Heart left ventricle (tissue), 16 donors: ENCODE measurements around the gene DPEP2NB. TPM values are rescaled to one million over a fixed set of nuclear protein-coding genes. Genes with fewer than 3 reads are reported as not detected.

Experiments
- ATAC-seq, 4 donors: fragments of 200-7000 bp; cut with Tn5 transposase; one replicate each; pipeline ENCODE4 v1.9.1; 2020 to 2022; ENCODE audit warnings: moderate library complexity in 4 of 4, mild to moderate bottlenecking in 3 of 4, moderate number of reproducible peaks in 1 of 4
- DNase-seq, 5 donors: peaks; one replicate each; pipeline ENCODE4 v3.0.0-alpha.2; 2020
- H3K27ac ChIP-seq, 12 donors: fragments of 200-600 bp; sonication (generic) in 4 of 12; one replicate each; pipeline versions ENCODE4 v1.5.0 to v1.8.0; 2016 to 2022; ENCODE audit warnings: mild to moderate bottlenecking in 2 of 12
- H3K27me3 ChIP-seq, 9 donors: fragments of 200-600 bp; sonication (generic) in 2 of 9; one replicate each; pipeline versions ENCODE4 v1.5.1 to v1.8.0; 2016 to 2022; ENCODE audit warnings: mild to moderate bottlenecking in 3 of 9
- H3K36me3 ChIP-seq, 9 donors: fragments of 200-600 bp; sonication (generic) in 2 of 9; one replicate each; pipeline versions ENCODE4 v1.5.0 to v1.8.0; 2018 to 2022; ENCODE audit warnings: mild to moderate bottlenecking in 2 of 9
- H3K4me1 ChIP-seq, 12 donors: fragments of 200-600 bp; sonication (generic) in 4 of 12; one replicate each; pipeline versions ENCODE4 v1.5.0 to v1.8.0; 2016 to 2022; ENCODE audit warnings: mild to moderate bottlenecking in 3 of 12
- H3K4me3 ChIP-seq, 12 donors: fragments of 200-600 bp; sonication (generic) in 4 of 12; one replicate each; pipeline versions ENCODE4 v1.5.0 to v1.8.0; 2017 to 2022; ENCODE audit warnings: mild to moderate bottlenecking in 9 of 12, moderate library complexity in 4 of 12
- H3K9me3 ChIP-seq, 12 donors: fragments of 200-600 bp; sonication (generic) in 4 of 12; one replicate each; pipeline versions ENCODE4 v1.5.0 to v1.8.0; 2016 to 2022; ENCODE audit warnings: mild to moderate bottlenecking in 1 of 12
- POLR2A ChIP-seq, 2 donors: fragments of 450-650 bp; IDR thresholded peaks; one replicate each; pipeline ENCODE4 v1.6.1; 2017; ENCODE audit warnings: antibody characterized with exemption in 2 of 2, mild to moderate bottlenecking in 2 of 2, moderate library complexity in 2 of 2
- WGBS, 4 donors: extraction: QIAGEN DNeasy Blood & Tissue Kit in 2 of 4; methylation state at CpG; one replicate each; pipeline versions ENCODE4 v1.1.5 to v1.1.7; 2013 to 2018; 5-methylcytosine and 5-hydroxymethylcytosine counted together
- intact Hi-C, 10 donors: fragments of 100-400 bp; cut with DNase I; formaldehyde crosslinking; loops; one replicate each; pipeline versions ENCODE4 v1.11.1 to v1.14.2; 2022
- polyA plus RNA-seq, 2 donors: library from polyadenylated mRNA; stranded (reverse); fragments of 200-250 nt; gene quantifications; one replicate each; pipeline ENCODE4 v1.2.3, GENCODE V29; 2013
- total RNA-seq, 9 donors: library from RNA; depleted of rRNA in 2 of 9; stranded (reverse); fragments of >200 nt in 2 of 9; fragmentation: NEBNext Ultra II Directional in 3 of 9; extraction: Animal tissue kit (Norgen Biotek cat#: 25700) in 3 of 9; gene quantifications; one replicate each; pipeline versions ENCODE4 v1.1.0 to v1.2.4, GENCODE V29; 2016 to 2023
- TF ChIP-seq, protein P1 (sequence below), 12 donors: fragments of 200-600 bp; sonication (generic) in 4 of 12; IDR thresholded peaks; one replicate each; pipeline versions ENCODE4 v1.5.0 to v1.8.0; 2018 to 2022; ENCODE audit warnings: antibody characterized with exemption in 12 of 12, mild to moderate bottlenecking in 5 of 12
- donor health status: ischemic (EF 13 %, LVEDD 7.1; RV severe dilation, severe dysfunction).
- donor health status: healthy with polysubstance abuse.
- donor health status: DM: no; HTN: yes; CAD: no.
- donor health status: DM: no; HTN: no; CAD: no.
- donor health status: ischemic (EF 25% LVEDD 6.9; RV normal size, moderate dysfunction).
- donor health status: ischemic (EF 25% LVEDD 5.7; RV mildly dilated, moderate dysfunction).
- donor health status: healthy.
- donor health status: DM: yes; HTN: yes; CAD: no.
- donor health status: ischemic (EF 35%, LVEDD 5.7; RV mildly dilated, moderate dysfunction).
- donor health status: nonischemic (EF 11% LVEDD 7.7; RV severe dilation, severe dysfunction).
- donor health status: DM: yes; HTN: yes; CAD: no.
- donor health status: PGD.
- donor health status: ischemic (EF 29% LVEDD 5.4; RV normal size, mild dysfunction).
- donor health status: nonischemic (EF 23%, LVEDD 6.1; RV moderate dilation, normal function).

The DPEP2NB gene
- total and polyA plus RNA-seq, 11 donors: not detected

GRCh38 chr16:68028996-68029395 is 13.3 kb upstream of the DPEP2NB start:
- Histone ChIP-seq H3K36me3 (peaks cover 0 to 37% (median 24%) of the 10 kb centered on the region in 9 donors), H3K4me1 (peaks cover 0 to 7% (median under 1%) of the 10 kb centered on the region in 12 donors), H3K9me3 (no peaks in the 10 kb centered on the region), H3K27me3 (no peaks in the 10 kb centered on the region), H3K27ac (no peak overlapping the region), H3K4me3 (no peak overlapping the region)
- 90 to 97% (median 94%) methylated on average over 3 of the region's 3 CpGs for WGBS, 4 donors
- DNase-seq (no peak), ATAC-seq (no peak)
- no peak for TF ChIP-seq POLR2A (IDR thresholded peaks at IDR 0.05)
- TF ChIP-seq, protein P1, sequence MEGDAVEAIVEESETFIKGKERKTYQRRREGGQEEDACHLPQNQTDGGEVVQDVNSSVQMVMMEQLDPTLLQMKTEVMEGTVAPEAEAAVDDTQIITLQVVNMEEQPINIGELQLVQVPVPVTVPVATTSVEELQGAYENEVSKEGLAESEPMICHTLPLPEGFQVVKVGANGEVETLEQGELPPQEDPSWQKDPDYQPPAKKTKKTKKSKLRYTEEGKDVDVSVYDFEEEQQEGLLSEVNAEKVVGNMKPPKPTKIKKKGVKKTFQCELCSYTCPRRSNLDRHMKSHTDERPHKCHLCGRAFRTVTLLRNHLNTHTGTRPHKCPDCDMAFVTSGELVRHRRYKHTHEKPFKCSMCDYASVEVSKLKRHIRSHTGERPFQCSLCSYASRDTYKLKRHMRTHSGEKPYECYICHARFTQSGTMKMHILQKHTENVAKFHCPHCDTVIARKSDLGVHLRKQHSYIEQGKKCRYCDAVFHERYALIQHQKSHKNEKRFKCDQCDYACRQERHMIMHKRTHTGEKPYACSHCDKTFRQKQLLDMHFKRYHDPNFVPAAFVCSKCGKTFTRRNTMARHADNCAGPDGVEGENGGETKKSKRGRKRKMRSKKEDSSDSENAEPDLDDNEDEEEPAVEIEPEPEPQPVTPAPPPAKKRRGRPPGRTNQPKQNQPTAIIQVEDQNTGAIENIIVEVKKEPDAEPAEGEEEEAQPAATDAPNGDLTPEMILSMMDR (IDR thresholded peaks at IDR 0.05): no peak
- intact Hi-C loops: loop anchor here in 2 of 10 donors (10.0 kb wide), 2 partner anchors 354 to 794 kb away; no protein-coding TSS in a partner anchor

GRCh38 chr16:68022728-68023537 is 7.2 kb upstream of the DPEP2NB start, which contains the start of the genes DDX28 and DUS2:
TSS of gene DDX28 (minus strand) at chr16:68023232. CDS start at chr16:68023202, 30 bp downstream.
TSS of gene DUS2 (plus strand) at chr16:68023284. CDS start at chr16:68038024, 14,740 bp downstream.
- H3K27me3 ChIP-seq: no peaks in the 10 kb centered on the region
- WGBS, 4 donors: 0 to 1% (median 0%) methylated on average over 9 to 84 of the region's 84 CpGs

DNA sequence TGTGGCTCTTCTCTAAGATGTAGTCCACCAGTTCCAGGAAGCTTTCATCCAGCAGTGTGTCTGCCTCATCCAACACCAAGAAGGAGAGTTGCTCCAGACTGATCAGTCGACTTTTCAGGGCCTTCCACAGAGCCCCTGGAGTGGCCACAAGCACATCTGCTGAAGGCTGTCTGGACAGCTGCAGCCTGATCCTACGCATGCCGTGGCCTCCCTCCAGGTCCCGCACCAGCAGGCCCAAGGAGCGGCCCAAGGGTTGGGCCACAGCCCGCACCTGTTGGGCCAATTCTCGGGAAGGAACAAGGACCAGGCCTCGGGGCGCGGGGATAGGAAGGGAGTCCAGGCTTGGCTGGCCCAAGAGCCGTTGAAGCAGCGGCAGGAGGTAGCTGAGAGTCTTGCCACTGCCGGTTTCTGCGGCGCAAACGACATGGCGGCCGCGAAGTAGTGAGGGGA is 6.6 kb upstream of the DPEP2NB start:
- H3K36me3 ChIP-seq: peaks cover 0 to 30% (median 11%) of the 10 kb centered on the region in 9 donors
- peaks cover 3 to 30% (median 21%) of the 10 kb centered on the region in 12 donors for H3K4me1 ChIP-seq
- WGBS, 4 donors: 7 to 9% (median 8%) methylated on average over 11 to 19 of the region's 19 CpGs
- H3K27ac ChIP-seq: peak overlapping the region in 11 of 12 donors; percentile 54 to 95 (median 89)
- intact Hi-C loops: loop anchor here in 3 of 10 donors (5.0 to 10.0 kb wide), 3 partner anchors 80 to 788 kb away; partner anchors contain the start of gene LCAT (in 1 of the 3)
- ATAC-seq: no peak
- H3K27me3 ChIP-seq: no peaks in the 10 kb centered on the region
- no peak for TF ChIP-seq POLR2A (IDR thresholded peaks at IDR 0.05)
- TF ChIP-seq, protein P1 (IDR thresholded peaks at IDR 0.05): no peak
- no peak for DNase-seq
- H3K4me3 ChIP-seq: peak overlapping the region; percentile 59 to 98 (median 92)
- no peaks in the 10 kb centered on the region for H3K9me3 ChIP-seq

More at GRCh38 chr16:68022728-68023537, 7.2 kb upstream of the DPEP2NB start, which contains the start of the genes DDX28 and DUS2:
- peak within 1 kb of the TSS; percentile 59 to 98 (median 92) for H3K4me3 ChIP-seq
- no peaks in the 10 kb centered on the region for H3K9me3 ChIP-seq
- peak in 1 of 2 donors; percentile 58 for TF ChIP-seq POLR2A (IDR thresholded peaks at IDR 0.05)
- TF ChIP-seq, protein P1 (IDR thresholded peaks at IDR 0.05): peak in 1 of 12 donors; percentile 4
- H3K27ac ChIP-seq: peak within 1 kb of the TSS; percentile 37 to 95 (median 88)
- peaks cover 3 to 30% (median 21%) of the 10 kb centered on the region in 12 donors for H3K4me1 ChIP-seq
- peaks cover 0 to 37% (median 13%) of the 10 kb centered on the region in 9 donors for H3K36me3 ChIP-seq
- intact Hi-C loops: loop anchor here in 3 of 10 donors (5.0 to 10.0 kb wide), 3 partner anchors 81 to 788 kb away; partner anchors contain the start of gene LCAT (in 1 of the 3)
- ATAC-seq (peak; percentile 87 to 99 (median 98)), DNase-seq (peak; percentile 91 to 96 (median 94))
